ENCODE measurements around the gene PTPN22.

PTPN22 gene

GRCh38 chr1:113768916-113769600 is 102.5 kb downstream of the PTPN22 start:
- Histone ChIP-seq H3K36me3 (ENCODE audit: low read length) (peaks cover 40% of the 10 kb centered on the region), H3F3A (ENCODE audit: insufficient read depth) (0 out of 2 replicates have a peak, but pooled peaks cover 3% of the 10 kb centered on the region), H2AFZ (ENCODE audit: low read depth, low read length, severe bottlenecking) (no peak overlapping the region), H3K79me2 (ENCODE audit: insufficient read depth, low read length) (no peaks in the 10 kb centered on the region), H3K4me3 (ENCODE audit: insufficient read depth, low read length, poor library complexity, severe bottlenecking) (no peak overlapping the region), H3K27ac (ENCODE audit: low read depth, low read length) (no peak overlapping the region), H3K9me2 (replicated peaks; ENCODE audit: insufficient read depth, low read length) (no peaks in the 10 kb centered on the region), H4K20me1 (ENCODE audit: low read depth, low read length) (no peaks in the 10 kb centered on the region), H3K27me3 (ENCODE audit: low read length) (no peaks in the 10 kb centered on the region), H3K4me2 (ENCODE audit: low read depth, low read length, poor library complexity, severe bottlenecking) (no peak overlapping the region), H3K9ac (ENCODE audit: low read length) (no peak overlapping the region), H3K9me3 (ENCODE audit: insufficient read depth, low read length) (no peaks in the 10 kb centered on the region)
- TF ChIP-seq EZH2phosphoT487 (conservative IDR thresholded peaks at IDR 0.05; ENCODE audit: low read length) (no peak), CTCF (IDR thresholded peaks at IDR 0.05; ENCODE audit: insufficient read depth, low read length, poor library complexity, severe bottlenecking) (no peak)

GRCh38 chr1:113765306-113766230 is 105.9 kb downstream of the PTPN22 start:
- Histone ChIP-seq H3K27me3 (ENCODE audit: low read length) (no peaks in the 10 kb centered on the region), H3K79me2 (ENCODE audit: insufficient read depth, low read length) (no peaks in the 10 kb centered on the region), H4K20me1 (ENCODE audit: low read depth, low read length) (no peaks in the 10 kb centered on the region), H2AFZ (ENCODE audit: low read depth, low read length, severe bottlenecking) (no peak overlapping the region), H3K9me2 (replicated peaks; ENCODE audit: insufficient read depth, low read length) (no peaks in the 10 kb centered on the region), H3K27ac (ENCODE audit: low read depth, low read length) (no peak overlapping the region), H3K36me3 (ENCODE audit: low read length) (peaks cover 34% of the 10 kb centered on the region), H3K9ac (ENCODE audit: low read length) (no peak overlapping the region), H3K9me3 (ENCODE audit: insufficient read depth, low read length) (no peaks in the 10 kb centered on the region), H3K4me2 (ENCODE audit: low read depth, low read length, poor library complexity, severe bottlenecking) (no peak overlapping the region), H3K4me3 (ENCODE audit: insufficient read depth, low read length, poor library complexity, severe bottlenecking) (no peak overlapping the region), H3F3A (ENCODE audit: insufficient read depth) (peaks cover 30% of the 10 kb centered on the region)
- TF ChIP-seq CTCF (IDR thresholded peaks at IDR 0.05; ENCODE audit: insufficient read depth, low read length, poor library complexity, severe bottlenecking), result no peak
- no peak for TF ChIP-seq EZH2phosphoT487 (conservative IDR thresholded peaks at IDR 0.05; ENCODE audit: low read length)

Measured in SU-DHL-6 (cell line).